Natural killer cell (primary cell): Measurements from ENCODE around the gene MRPS10. TPM values are rescaled to one million over a fixed set of nuclear protein-coding genes. Genes with fewer than 3 reads are reported as not detected.

Source experiments
- ATAC-seq, 3 donors: fragments of 150-1000 bp in 2 of 3; fragments of 200-7000 bp in 1 of 3; cut with Tn5 transposase; 1 replicate in 1 of 3; 2 replicates in 2 of 3; pipeline ENCODE4 v1.10.0; 2021; ENCODE audit warnings: mild to moderate bottlenecking in 2 of 3, moderate library complexity in 2 of 3
- DNase-seq, 2 donors: peaks; one replicate each; pipeline versions ENCODE4 v3.0.0 to v3.0.0-alpha.2; 2013 to 2021; ENCODE audit warnings: mixed read lengths in 1 of 2
- H3K27ac ChIP-seq: one replicate; pipeline ENCODE4 v1.5.1; 2013; ENCODE audit warnings: mild to moderate bottlenecking, low read length
- H3K27me3 ChIP-seq: one replicate; pipeline ENCODE4 v1.6.1; 2013; ENCODE audit warnings: low read length; ENCODE audit not compliant: control insufficient read depth, insufficient read depth
- H3K36me3 ChIP-seq: one replicate; pipeline ENCODE4 v1.6.1; 2013; ENCODE audit warnings: low read length; ENCODE audit not compliant: control insufficient read depth, insufficient read depth
- H3K4me1 ChIP-seq: one replicate; pipeline ENCODE4 v1.6.1; 2013; ENCODE audit warnings: low read length; ENCODE audit not compliant: control insufficient read depth, insufficient read depth
- H3K4me3 ChIP-seq: one replicate; pipeline ENCODE4 v1.5.1; 2013; ENCODE audit warnings: low read length
- H3K9me3 ChIP-seq: one replicate; pipeline ENCODE4 v1.6.1; 2013; ENCODE audit warnings: low read length; ENCODE audit not compliant: control insufficient read depth, insufficient read depth
- H3K27ac Mint-ChIP-seq, 2 donors: one replicate each; pipeline ENCODE4 v1.8.0; 2022; ENCODE audit warnings: mild to moderate bottlenecking in 2 of 2, mixed read lengths in 2 of 2, moderate library complexity in 1 of 2
- H3K27me3 Mint-ChIP-seq, 2 donors: one replicate each; pipeline ENCODE4 v1.8.0; 2022; ENCODE audit warnings: low read depth in 2 of 2, mixed read lengths in 2 of 2
- H3K36me3 Mint-ChIP-seq: one replicate; pipeline ENCODE4 v1.8.0; 2022; ENCODE audit warnings: mixed read lengths
- H3K4me1 Mint-ChIP-seq, 2 donors: one replicate each; pipeline ENCODE4 v1.8.0; 2022; ENCODE audit warnings: mixed read lengths in 2 of 2
- H3K4me3 Mint-ChIP-seq: one replicate; pipeline ENCODE4 v1.8.0; 2022; ENCODE audit warnings: mild to moderate bottlenecking, moderate library complexity, mixed read lengths
- H3K9me3 Mint-ChIP-seq, 2 donors: one replicate each; pipeline ENCODE4 v1.8.0; 2022; ENCODE audit warnings: mixed read lengths in 2 of 2
- WGBS: methylation state at CpG from one replicate; pipeline ENCODE4 v1.1.7; 2013; ENCODE audit warnings: missing lambda C conversion rate; ENCODE audit not compliant: insufficient coverage; 5-methylcytosine and 5-hydroxymethylcytosine counted together
- intact Hi-C: fragments of 100-400 bp; cut with micrococcal nuclease; formaldehyde crosslinking; loops from one replicate; pipeline ENCODE4 v1.14.2; 2022
- total RNA-seq, 4 donors: library from RNA; stranded (reverse); fragments of 120-200 nt in 1 of 4; gene quantifications; one replicate each; pipeline versions ENCODE4 v1.2.3 to v1.2.4, GENCODE V29; 2013 to 2022
- TF ChIP-seq, protein P1 (sequence below): fragments of 200-600 bp; IDR thresholded peaks from one replicate; pipeline ENCODE4 v1.8.0; 2022; ENCODE audit warnings: antibody characterized with exemption

The MRPS10 gene
- total RNA-seq, 3 donors from 2014 or later (not counting 1 experiment from before 2014, with no cell fraction given), result 21.8 to 25.4 (median 22.6) TPM

DNA sequence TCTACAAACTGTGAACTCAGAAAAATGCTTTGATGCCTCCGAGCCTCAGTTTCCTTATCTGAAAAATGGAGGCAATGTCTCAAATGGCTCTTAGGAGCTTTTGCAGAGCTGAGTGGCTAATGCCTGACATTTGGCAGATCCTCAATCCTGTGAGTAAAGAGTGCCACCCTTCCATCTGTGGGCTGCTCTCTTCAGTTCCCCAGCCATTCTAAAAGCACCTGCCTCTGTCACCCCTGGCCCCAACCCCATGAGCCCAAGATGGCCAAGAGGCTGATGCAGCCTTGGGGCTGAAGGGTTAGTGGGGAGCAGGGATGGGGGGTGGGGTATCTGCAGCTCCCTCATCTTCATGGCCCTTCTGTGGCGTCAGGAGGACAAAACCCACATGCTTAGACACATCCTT lies 59.0 kb downstream of the MRPS10 start:
- Mint-ChIP-seq H3K27ac (no peak overlapping the region), H3K4me3 (no peak overlapping the region), H3K4me1 (no peaks in the 10 kb centered on the region), H3K36me3 (no peaks in the 10 kb centered on the region), H3K9me3 (no peaks in the 10 kb centered on the region), H3K27me3 (peaks cover 7 to 12% of the 10 kb centered on the region in 2 donors)
- no peak overlapping the region for H3K27ac ChIP-seq
- TF ChIP-seq, protein P1, sequence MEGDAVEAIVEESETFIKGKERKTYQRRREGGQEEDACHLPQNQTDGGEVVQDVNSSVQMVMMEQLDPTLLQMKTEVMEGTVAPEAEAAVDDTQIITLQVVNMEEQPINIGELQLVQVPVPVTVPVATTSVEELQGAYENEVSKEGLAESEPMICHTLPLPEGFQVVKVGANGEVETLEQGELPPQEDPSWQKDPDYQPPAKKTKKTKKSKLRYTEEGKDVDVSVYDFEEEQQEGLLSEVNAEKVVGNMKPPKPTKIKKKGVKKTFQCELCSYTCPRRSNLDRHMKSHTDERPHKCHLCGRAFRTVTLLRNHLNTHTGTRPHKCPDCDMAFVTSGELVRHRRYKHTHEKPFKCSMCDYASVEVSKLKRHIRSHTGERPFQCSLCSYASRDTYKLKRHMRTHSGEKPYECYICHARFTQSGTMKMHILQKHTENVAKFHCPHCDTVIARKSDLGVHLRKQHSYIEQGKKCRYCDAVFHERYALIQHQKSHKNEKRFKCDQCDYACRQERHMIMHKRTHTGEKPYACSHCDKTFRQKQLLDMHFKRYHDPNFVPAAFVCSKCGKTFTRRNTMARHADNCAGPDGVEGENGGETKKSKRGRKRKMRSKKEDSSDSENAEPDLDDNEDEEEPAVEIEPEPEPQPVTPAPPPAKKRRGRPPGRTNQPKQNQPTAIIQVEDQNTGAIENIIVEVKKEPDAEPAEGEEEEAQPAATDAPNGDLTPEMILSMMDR, result no peak
- 81% methylated on average over 2 of the region's 2 CpGs for WGBS
- H3K27me3 ChIP-seq, result no peaks in the 10 kb centered on the region
- H3K4me3 ChIP-seq, result no peak overlapping the region
- intact Hi-C loops, result no loop called here
- H3K36me3 ChIP-seq, result no peaks in the 10 kb centered on the region
- no peaks in the 10 kb centered on the region for H3K9me3 ChIP-seq
- H3K4me1 ChIP-seq, result no peaks in the 10 kb centered on the region
- no peak for ATAC-seq
- DNase-seq, result no peak

DNA sequence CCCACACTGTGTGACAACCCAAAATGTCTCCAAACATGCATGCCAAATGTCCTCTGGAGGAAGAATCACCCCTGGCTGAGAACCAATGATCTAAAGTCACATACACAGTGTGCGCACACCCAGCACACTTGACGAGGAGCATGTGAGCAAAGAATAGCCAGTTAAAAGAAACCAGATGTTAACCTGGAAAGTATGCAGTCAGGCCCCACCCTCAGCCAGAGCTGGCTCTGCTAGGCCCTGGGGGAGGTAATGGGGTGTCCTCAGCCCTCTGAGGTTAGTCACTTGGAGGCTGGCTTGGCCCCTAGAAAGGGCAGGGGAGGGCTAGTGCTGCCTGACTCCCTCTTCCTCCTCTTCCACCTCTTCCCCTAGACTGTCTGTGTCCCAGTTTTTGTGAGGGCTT lies 59.6 kb downstream of the MRPS10 start:
- Histone ChIP-seq H3K4me3 (no peak overlapping the region), H3K9me3 (no peaks in the 10 kb centered on the region), H3K27me3 (no peaks in the 10 kb centered on the region), H3K36me3 (no peaks in the 10 kb centered on the region), H3K27ac (no peak overlapping the region), H3K4me1 (no peaks in the 10 kb centered on the region)
- ATAC-seq (no peak), DNase-seq (no peak)
- Mint-ChIP-seq H3K27ac (no peak overlapping the region), H3K4me1 (no peaks in the 10 kb centered on the region), H3K27me3 (peaks cover 7 to 12% of the 10 kb centered on the region in 2 donors), H3K4me3 (no peak overlapping the region), H3K9me3 (no peaks in the 10 kb centered on the region), H3K36me3 (no peaks in the 10 kb centered on the region)
- intact Hi-C loops, result no loop called here
- WGBS, result 87% methylated on average over 2 of the region's 2 CpGs
- TF ChIP-seq, protein P1, result no peak

Other genes starting within 250 kb of the MRPS10 start
- 10 to 100 TPM; 38.4 to 54.2 (median 47.5) TPM for gene TAF8, start 167.3 kb downstream of the MRPS10 start, total RNA-seq
- under 1 TPM; 0.05 to 0.15 (median 0.14) TPM for gene C6orf132, start 75.2 kb downstream of the MRPS10 start, total RNA-seq
- not detected for gene GUCA1A, start 44.5 kb downstream of the MRPS10 start, total RNA-seq
- gene GUCA1B, start 22.9 kb downstream of the MRPS10 start, total RNA-seq, result 1 to 10 TPM; 1.8 to 2.4 (median 2.0) TPM
- 10 to 100 TPM; 34.6 to 42.3 (median 38.6) TPM for gene TRERF1, start 234.1 kb upstream of the MRPS10 start, total RNA-seq